Breast epithelium (tissue), 4 donors: ENCODE measurements around the gene TRIO. TPM values are rescaled to one million over a fixed set of nuclear protein-coding genes. Genes with fewer than 3 reads are reported as not detected.

Experiments used
- DNase-seq, 2 donors: peaks; one replicate each; pipeline ENCODE4 v3.0.0-alpha.2; 2019; ENCODE audit warnings: low spot score in 2 of 2
- H3K27ac ChIP-seq, 2 donors: fragments of 200-600 bp; sonication (generic) in 1 of 2; one replicate each; pipeline ENCODE4 v1.5.1; 2016 to 2019; ENCODE audit warnings: mild to moderate bottlenecking in 1 of 2
- H3K27me3 ChIP-seq, 2 donors: fragments of 200-600 bp; sonication (generic) in 1 of 2; one replicate each; pipeline versions ENCODE4 v1.5.1 to v1.6.0; 2017 to 2019; ENCODE audit warnings: control low read depth in 1 of 2, mild to moderate bottlenecking in 1 of 2
- H3K36me3 ChIP-seq: fragments of 200-600 bp; one replicate; pipeline ENCODE4 v1.5.1; 2019
- H3K4me1 ChIP-seq, 2 donors: fragments of 200-600 bp; sonication (generic); one replicate each; pipeline ENCODE4 v1.5.1; 2016 to 2019; ENCODE audit warnings: control low read depth in 1 of 2
- H3K4me3 ChIP-seq, 3 donors: fragments of 200-600 bp; sonication (generic); 1 replicate in 2 of 3; 2 replicates in 1 of 3; pipeline ENCODE4 v1.5.1; 2016 to 2019; ENCODE audit warnings: mild to moderate bottlenecking in 3 of 3, moderate library complexity in 2 of 3
- H3K9me3 ChIP-seq, 2 donors: fragments of 200-600 bp; sonication (generic) in 1 of 2; one replicate each; pipeline ENCODE4 v1.5.1; 2016 to 2019; ENCODE audit warnings: control low read depth in 1 of 2
- CTCF ChIP-seq, 3 donors: fragments of 450-650 bp; IDR thresholded peaks; one replicate each; pipeline ENCODE4 v1.5.1; 2016 to 2017; ENCODE audit warnings: antibody characterized with exemption in 3 of 3, mild to moderate bottlenecking in 3 of 3, moderate library complexity in 3 of 3
- POLR2A ChIP-seq: fragments of 450-650 bp; IDR thresholded peaks from one replicate; pipeline ENCODE4 v1.6.1; 2016; ENCODE audit warnings: antibody characterized with exemption, mild to moderate bottlenecking, moderate library complexity
- POLR2AphosphoS5 ChIP-seq, 3 donors: sonication (generic); formaldehyde crosslinking; IDR thresholded peaks; one replicate each; pipeline ENCODE4 v1.6.1; 2017; ENCODE audit warnings: antibody characterized with exemption in 3 of 3
- intact Hi-C: fragments of 100-400 bp; cut with DNase I; formaldehyde crosslinking; loops from one replicate; pipeline ENCODE4 v1.15.1; 2023; ENCODE audit warnings: low total_unique reads
- total RNA-seq, 3 donors: library from RNA; depleted of rRNA; stranded (reverse); fragments of >200 nt; gene quantifications; one replicate each; pipeline ENCODE4 v1.1.0, GENCODE V29; 2016

The TRIO gene
- total RNA-seq, 3 donors from 2014 or later, result 191 to 209 (median 193) TPM

DNA sequence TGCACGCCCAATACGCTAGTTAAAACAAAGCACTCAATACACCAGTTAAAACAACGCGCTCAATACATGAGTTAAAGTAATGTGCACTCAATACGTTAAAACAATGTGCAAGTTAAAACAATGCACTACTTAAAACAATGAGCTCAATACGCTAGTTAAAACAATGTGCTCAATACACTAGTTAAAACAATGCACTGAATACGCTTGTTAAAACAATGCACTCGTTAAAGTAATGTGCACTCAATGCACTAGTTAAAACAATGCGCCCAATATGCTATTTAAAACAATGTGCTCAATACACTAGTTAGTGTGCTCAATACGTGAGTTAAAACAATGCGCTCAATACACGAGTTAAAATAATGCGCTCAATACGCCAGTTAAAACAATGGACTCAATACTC lies 185.0 kb downstream of the TRIO start:
- H3K4me3 ChIP-seq, result no peak overlapping the region
- no peaks in the 10 kb centered on the region for H3K4me1 ChIP-seq
- H3K27me3 ChIP-seq, result no peaks in the 10 kb centered on the region
- H3K9me3 ChIP-seq, result no peaks in the 10 kb centered on the region
- intact Hi-C loops, result no loop called here
- no peak for TF ChIP-seq CTCF (IDR thresholded peaks at IDR 0.05)
- H3K27ac ChIP-seq, result no peak overlapping the region
- DNase-seq, result no peak
- no peaks in the 10 kb centered on the region for H3K36me3 ChIP-seq

DNA sequence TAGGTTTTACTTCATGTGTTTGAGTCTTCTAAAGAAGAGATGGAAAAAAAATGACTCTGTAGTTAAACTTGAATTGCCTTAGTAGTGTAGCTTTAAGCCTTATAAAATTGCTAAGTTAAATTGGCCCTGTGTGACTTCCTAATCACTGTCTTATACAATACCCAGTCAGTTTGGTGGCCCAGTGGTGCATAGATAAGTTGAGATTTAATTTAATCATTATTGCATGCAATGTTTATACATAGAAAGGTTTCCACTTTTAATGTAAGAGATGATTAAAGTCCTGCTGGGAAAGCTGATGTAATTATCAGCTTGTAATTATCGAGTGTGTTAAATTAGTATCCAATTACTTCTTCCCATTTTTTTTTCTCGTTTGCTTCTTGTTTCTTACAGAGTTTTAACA lies 187.1 kb downstream of the TRIO start:
- Histone ChIP-seq H3K4me1 (no peaks in the 10 kb centered on the region), H3K4me3 (no peak overlapping the region), H3K9me3 (no peaks in the 10 kb centered on the region), H3K36me3 (no peaks in the 10 kb centered on the region), H3K27ac (no peak overlapping the region), H3K27me3 (no peaks in the 10 kb centered on the region)
- no peak for DNase-seq
- TF ChIP-seq POLR2AphosphoS5 (IDR thresholded peaks at IDR 0.05) (no peak), POLR2A (no peak)
- intact Hi-C loops, result no loop called here

GRCh38 chr5:14330729-14331385 lies 187.7 kb downstream of the TRIO start:
- no peaks in the 10 kb centered on the region for H3K9me3 ChIP-seq
- no peaks in the 10 kb centered on the region for H3K36me3 ChIP-seq
- no peaks in the 10 kb centered on the region for H3K4me1 ChIP-seq
- no peak overlapping the region for H3K27ac ChIP-seq
- H3K4me3 ChIP-seq, result no peak overlapping the region
- intact Hi-C loops, result no loop called here
- no peak for TF ChIP-seq POLR2A
- no peak for TF ChIP-seq POLR2AphosphoS5 (IDR thresholded peaks at IDR 0.05)
- no peak for TF ChIP-seq CTCF (IDR thresholded peaks at IDR 0.05)
- H3K27me3 ChIP-seq, result no peaks in the 10 kb centered on the region
- no peak for DNase-seq

- no peak for TF ChIP-seq POLR2AphosphoS5 (IDR thresholded peaks at IDR 0.05)
- TF ChIP-seq CTCF (IDR thresholded peaks at IDR 0.05), result no peak
- TF ChIP-seq POLR2A, result no peak
- Histone ChIP-seq H3K36me3 (no peaks in the 10 kb centered on the region), H3K27me3 (no peaks in the 10 kb centered on the region), H3K4me3 (no peak overlapping the region), H3K4me1 (no peaks in the 10 kb centered on the region), H3K27ac (no peak overlapping the region), H3K9me3 (no peaks in the 10 kb centered on the region)
- DNase-seq, result no peak
- intact Hi-C loops, result no loop called here
Observed at GRCh38 chr5:14331386-14331781, 188.2 kb downstream of the TRIO start.

GRCh38 chr5:14332038-14332631 lies 189.0 kb downstream of the TRIO start:
- H3K27me3 ChIP-seq, result no peaks in the 10 kb centered on the region
- no peaks in the 10 kb centered on the region for H3K4me1 ChIP-seq
- no peak overlapping the region for H3K27ac ChIP-seq
- no peaks in the 10 kb centered on the region for H3K9me3 ChIP-seq
- no peak for DNase-seq
- intact Hi-C loops, result no loop called here
- TF ChIP-seq CTCF (IDR thresholded peaks at IDR 0.05) (no peak), POLR2AphosphoS5 (IDR thresholded peaks at IDR 0.05) (no peak), POLR2A (no peak)
- no peaks in the 10 kb centered on the region for H3K36me3 ChIP-seq
- no peak overlapping the region for H3K4me3 ChIP-seq
